Skeletal muscle tissue (tissue), 1 donor: ENCODE measurements around the gene STK11. TPM values are rescaled to one million over a fixed set of nuclear protein-coding genes. Genes with fewer than 3 reads are reported as not detected.

Experiments used
- total RNA-seq: library from RNA; depleted of rRNA; stranded (reverse); fragments of >200 nt; gene quantifications from one replicate; pipeline ENCODE4 v1.2.3, GENCODE V29; 2014

Gene STK11
- total RNA-seq, 1 donor from 2014 or later: 51.7 TPM

Other genes starting within 250 kb of the STK11 start
- gene WDR18, start 221.4 kb upstream of the STK11 start, total RNA-seq: 35.5 TPM
- gene GRIN3B, start 205.4 kb upstream of the STK11 start, total RNA-seq: not detected
- 25.6 TPM for gene TMEM259, start 184.7 kb upstream of the STK11 start, total RNA-seq
- gene RNU6-2, start 184.3 kb upstream of the STK11 start, total RNA-seq: not detected
- 40.2 TPM for gene CNN2, start 179.2 kb upstream of the STK11 start, total RNA-seq
- 6.8 TPM for gene ABCA7, start 165.7 kb upstream of the STK11 start, total RNA-seq
- 8.9 TPM for gene ARHGAP45, start 138.6 kb upstream of the STK11 start, total RNA-seq
- 39.1 TPM for gene POLR2E, start 110.4 kb upstream of the STK11 start, total RNA-seq
- gene GPX4, start 101.8 kb upstream of the STK11 start, total RNA-seq: 139 TPM
- gene SBNO2, start 31.5 kb upstream of the STK11 start, total RNA-seq: 10.4 TPM
- not detected for gene CBARP, start 32.2 kb downstream of the STK11 start, total RNA-seq
- 24.5 TPM for gene ATP5F1D, start 36.0 kb downstream of the STK11 start, total RNA-seq
- gene MIDN, start 42.8 kb downstream of the STK11 start, total RNA-seq: 5.2 TPM
- 413 TPM for gene CIRBP, start 63.6 kb downstream of the STK11 start, total RNA-seq
- gene FAM174C, start 69.8 kb downstream of the STK11 start, total RNA-seq: 9.4 TPM
- 1.0 TPM for gene EFNA2, start 80.1 kb downstream of the STK11 start, total RNA-seq
- gene NDUFS7, start 178.1 kb downstream of the STK11 start, total RNA-seq: 43.3 TPM
- gene GAMT, start 195.8 kb downstream of the STK11 start, total RNA-seq: 101 TPM
- gene DAZAP1, start 201.8 kb downstream of the STK11 start, total RNA-seq: 27.1 TPM
- 354 TPM for gene RPS15, start 232.6 kb downstream of the STK11 start, total RNA-seq
- 1.0 TPM for gene APC2, start 244.3 kb downstream of the STK11 start, total RNA-seq